GM12878 (cell line): ENCODE data around the gene THUMPD3. TPM values are rescaled to one million over a fixed set of nuclear protein-coding genes. Genes with fewer than 3 reads are reported as not detected.

Experiments used
- ATAC-seq: fragments of 200-7000 bp; cut with Tn5 transposase; 3 replicates; pipeline ENCODE4 v1.9.1; 2020; ENCODE audit warnings: mild to moderate bottlenecking, moderate library complexity
- BruUV-seq: library from RNA; stranded (reverse); fragments of 400-500 nt; replicated peaks from 2 replicates; lab custom pipeline; 2021; lab: Mats Ljungman, UMichigan
- CTCF ChIA-PET: fragments of 300-600 bp; sonication (Branson Sonifier 250); formaldehyde crosslinking; extraction: SDS; loops from one replicate; lab custom pipeline; 2021; ENCODE audit warnings: inconsistent platforms; lab: Yijun Ruan, JAX
- POLR2A ChIA-PET: fragments of 350-600 bp; formaldehyde crosslinking; extraction: SDS; loops from one replicate; lab custom pipeline; 2021; ENCODE audit warnings: inconsistent platforms; lab: Charles Lee
- RAD21 ChIA-PET: fragments of 300-600 bp; sonication (Branson Sonifier 250); formaldehyde crosslinking; loops from one replicate; lab custom pipeline; 2023; ENCODE audit warnings: antibody characterized with exemption; ENCODE audit not compliant: unreplicated experiment; lab: Charles Lee
- SMC1A ChIA-PET: fragments of 300-600 bp; sonication (Branson Sonifier 250); formaldehyde crosslinking; loops from one replicate; lab custom pipeline; 2023; ENCODE audit not compliant: unreplicated experiment, uncharacterized antibody; lab: Charles Lee
- DNase-seq: peaks from one replicate; pipeline ENCODE4 v3.0.0-alpha.2; 2011; ENCODE audit warnings: low read depth, low spot score
- FAIRE-seq: peaks from 3 replicates; lab custom pipeline; 2011; peaks lifted over from hg19 to GRCh38; lab: Jason Lieb, UNC
- H2AFZ ChIP-seq: 2 replicates; pipeline ENCODE4 v1.6.0; 2011; ENCODE audit warnings: low read depth, low read length, control low read depth; ENCODE audit not compliant: control insufficient read depth
- H3K27ac ChIP-seq: 2 replicates; pipeline ENCODE4 v1.5.1; 2011; ENCODE audit warnings: control low read depth; ENCODE audit not compliant: control insufficient read depth, insufficient read depth
- H3K27me3 ChIP-seq, 2 experiments: replicated peaks in 1 of 2; 2 replicates each; pipeline versions ENCODE4 v1.6.0 to v1.6.1; 2011; ENCODE audit warnings: low read length in 1 of 2; ENCODE audit not compliant: control insufficient read depth in 2 of 2, insufficient read depth in 2 of 2
- H3K36me3 ChIP-seq, 2 experiments: 2 replicates each; pipeline ENCODE4 v1.5.1; 2011; ENCODE audit warnings: low read length in 1 of 2; ENCODE audit not compliant: control insufficient read depth in 2 of 2, insufficient read depth in 2 of 2
- H3K4me1 ChIP-seq: 2 replicates; pipeline ENCODE4 v1.6.1; 2011; ENCODE audit warnings: mild to moderate bottlenecking, low read length, moderate library complexity, mixed read lengths; ENCODE audit not compliant: control insufficient read depth, insufficient read depth
- H3K4me2 ChIP-seq: 2 replicates; pipeline ENCODE4 v1.6.0; 2011; ENCODE audit warnings: control low read depth; ENCODE audit not compliant: control insufficient read depth, insufficient read depth
- H3K4me3 ChIP-seq: fragments of 200-600 bp; sonication (generic); 2 replicates; pipeline ENCODE4 v1.5.1; 2016
- H3K79me2 ChIP-seq: 2 replicates; pipeline ENCODE4 v1.6.0; 2011; ENCODE audit warnings: low read length; ENCODE audit not compliant: control insufficient read depth, insufficient read depth
- H3K9ac ChIP-seq: 2 replicates; pipeline ENCODE4 v1.8.0; 2011; ENCODE audit warnings: low read length, control low read depth, mixed read lengths; ENCODE audit not compliant: control insufficient read depth, insufficient read depth
- H3K9me3 ChIP-seq: replicated peaks from 3 replicates; pipeline ENCODE4 v1.5.1; 2011; ENCODE audit warnings: mild to moderate bottlenecking, low read length; ENCODE audit not compliant: control insufficient read depth, insufficient read depth
- H4K20me1 ChIP-seq: 2 replicates; pipeline ENCODE4 v1.6.0; 2011; ENCODE audit not compliant: control insufficient read depth, insufficient read depth
- SREBF1 ChIP-seq: IDR thresholded peaks from 2 replicates; pipeline ENCODE4 v1.6.1; 2012; ENCODE audit warnings: mild to moderate bottlenecking, low read length
- WGBS: methylation state at CpG from one replicate; pipeline ENCODE4 v1.1.6; 2016; ENCODE audit warnings: low lambda C conversion rate; ENCODE audit not compliant: insufficient replicate concordance, insufficient coverage; ENCODE audit errors: missing lambda C conversion rate; 5-methylcytosine and 5-hydroxymethylcytosine counted together
- in situ Hi-C: fragments of 300-500 bp; cut with MboI; formaldehyde crosslinking; loops from 9 replicates; pipeline ENCODE4 v1.14.3; 2018; ENCODE audit warnings: mixed read lengths
- intact Hi-C: fragments of 100-400 bp; cut with micrococcal nuclease; formaldehyde crosslinking; loops from one replicate; pipeline ENCODE4 v1.14.2; 2022; ENCODE audit not compliant: unreplicated experiment
- polyA plus RNA-seq, 11 experiments: library from polyadenylated mRNA; depleted of rRNA in 4 of 11; unstranded in 6 of 11; stranded (reverse) in 5 of 11; fragments of >200 nt; fragmentation: Nextera tagmentation in 4 of 11; fragmentation: Illumina TruSeq in 1 of 11; extraction: Ambion mirVana in 4 of 11; extraction: Trizol in 1 of 11; gene quantifications; 1 replicate in 1 of 11; 2 replicates in 10 of 11; pipeline versions ENCODE4 v1.2.1 to v1.2.3, GENCODE V29; 2011 to 2016; ENCODE audit warnings: inconsistent platforms in 2 of 11, missing spikeins in 2 of 11, low read depth in 1 of 11
- total RNA-seq, 4 experiments: library from RNA; depleted of rRNA in 3 of 4; stranded (reverse); fragments of >200 nt in 3 of 4; fragmentation: Illumina TruSeq in 1 of 4; extraction: Trizol in 1 of 4; gene quantifications; 2 replicates each; pipeline versions ENCODE4 v1.2.1 to v1.2.3, GENCODE V29; 2013 to 2021
- TF ChIP-seq, protein P1 (sequence below), 3 experiments: IDR thresholded peaks in 2 of 3; conservative IDR thresholded peaks in 1 of 3; 2 replicates each; pipeline ENCODE4 v1.5.1; 2011; ENCODE audit warnings: low read depth in 3 of 3, low read length in 3 of 3, mild to moderate bottlenecking in 3 of 3, control low read depth in 2 of 3, moderate library complexity in 2 of 3, inconsistent platforms in 1 of 3, mixed read lengths in 1 of 3; ENCODE audit not compliant: control insufficient read depth in 2 of 3, insufficient read depth in 1 of 3; ENCODE audit errors: extremely low read depth in 1 of 3

THUMPD3 gene
- total and polyA plus RNA-seq, 10 of the 15 experiments (the other 5 are each of a cell fraction or from before 2014, with no cell fraction given): 28.7 to 47.4 (median 41.8) TPM

DNA sequence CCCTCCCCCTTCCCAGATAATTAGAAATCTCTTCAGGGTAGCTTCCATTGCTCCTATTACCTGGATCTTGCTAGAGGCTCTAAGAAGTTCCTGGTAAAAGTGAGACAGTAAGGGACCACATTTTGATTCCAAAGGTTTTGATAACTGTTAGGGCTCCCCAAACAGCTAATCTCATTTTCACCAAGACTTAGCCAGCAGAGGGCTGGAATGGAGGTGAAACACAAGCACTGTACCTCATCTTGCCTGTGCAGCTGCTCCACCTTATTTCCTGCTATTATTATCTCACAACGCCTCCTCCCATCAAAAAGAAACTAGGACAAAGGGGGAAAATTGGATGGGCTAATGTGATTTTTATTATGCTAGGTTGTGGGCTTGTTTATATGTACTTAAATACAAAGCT, 41.8 kb downstream of the THUMPD3 start:
- CTCF ChIA-PET: interaction anchor here (0.5 to 2.7 kb wide), 4 partner anchors 10 to 396 kb away, joined by 3 to 21 read pairs (median 4); no protein-coding TSS in a partner anchor

More for the DNA sequence above, 41.8 kb downstream of the THUMPD3 start:
- RAD21 ChIA-PET: interaction anchor here (1.3 to 3.4 kb wide), 3 partner anchors 9 to 51 kb away, joined by 4 to 20 read pairs (median 5); partner anchors contain the start of gene THUMPD3
- Histone ChIP-seq H3K9ac (peak overlapping the region; percentile 3; the same call in 1 of the 2 replicates), H3K36me3 (peaks cover 0 to 5% of the 10 kb centered on the region in 2 experiments; a peak in 1 of 4 replicates), H3K27me3 (no peaks in the 10 kb centered on the region), H3K9me3 (no peaks in the 10 kb centered on the region; the same call in 2 of the 3 replicates), H3K4me3 (no peak overlapping the region; the same call in 1 of the 2 replicates), H3K79me2 (peaks cover 99% of the 10 kb centered on the region), H3K27ac (no peak overlapping the region), H3K4me1 (peaks cover 6% of the 10 kb centered on the region; the same call in 1 of the 2 replicates), H4K20me1 (peaks cover 4% of the 10 kb centered on the region), H2AFZ (no peak overlapping the region)
- in situ Hi-C loops: no loop called here
- FAIRE-seq: peak; percentile 7
- intact Hi-C loops: no loop called here
- POLR2A ChIA-PET: interaction anchor here (1.3 to 4.1 kb wide), 4 partner anchors 11 to 47 kb away, joined by 4 to 24 read pairs (median 4); partner anchors contain the start of gene THUMPD3
- SMC1A ChIA-PET: interaction anchor here (0.9 to 4.1 kb wide), 8 partner anchors 10 to 53 kb away, joined by 3 to 43 read pairs (median 5); partner anchors contain the start of gene THUMPD3
- BruUV-seq: no TSS peak
- TF ChIP-seq, protein P1, sequence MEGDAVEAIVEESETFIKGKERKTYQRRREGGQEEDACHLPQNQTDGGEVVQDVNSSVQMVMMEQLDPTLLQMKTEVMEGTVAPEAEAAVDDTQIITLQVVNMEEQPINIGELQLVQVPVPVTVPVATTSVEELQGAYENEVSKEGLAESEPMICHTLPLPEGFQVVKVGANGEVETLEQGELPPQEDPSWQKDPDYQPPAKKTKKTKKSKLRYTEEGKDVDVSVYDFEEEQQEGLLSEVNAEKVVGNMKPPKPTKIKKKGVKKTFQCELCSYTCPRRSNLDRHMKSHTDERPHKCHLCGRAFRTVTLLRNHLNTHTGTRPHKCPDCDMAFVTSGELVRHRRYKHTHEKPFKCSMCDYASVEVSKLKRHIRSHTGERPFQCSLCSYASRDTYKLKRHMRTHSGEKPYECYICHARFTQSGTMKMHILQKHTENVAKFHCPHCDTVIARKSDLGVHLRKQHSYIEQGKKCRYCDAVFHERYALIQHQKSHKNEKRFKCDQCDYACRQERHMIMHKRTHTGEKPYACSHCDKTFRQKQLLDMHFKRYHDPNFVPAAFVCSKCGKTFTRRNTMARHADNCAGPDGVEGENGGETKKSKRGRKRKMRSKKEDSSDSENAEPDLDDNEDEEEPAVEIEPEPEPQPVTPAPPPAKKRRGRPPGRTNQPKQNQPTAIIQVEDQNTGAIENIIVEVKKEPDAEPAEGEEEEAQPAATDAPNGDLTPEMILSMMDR (IDR thresholded peaks at IDR 0.05 in 2 of 3, conservative IDR thresholded peaks at IDR 0.05 in 1 of 3; ENCODE audit: control insufficient read depth in 2 of 3, extremely low read depth in 1 of 3, insufficient read depth in 1 of 3, low read depth in 3 of 3, low read length in 3 of 3): peak in 2 of 3 experiments; percentile 5 to 31; a peak in 3 of 6 replicates
- TF ChIP-seq SREBF1: no peak
- TF ChIP-seq, all 136 proteins: peak for 1
- peak overlapping the region; percentile 12 for H3K4me2 ChIP-seq
- WGBS: 41% methylated on average over 1 of the region's 1 CpG
- DNase-seq: no peak
- peak; percentile 63 for ATAC-seq
